CD14-positive monocyte (primary cell): ENCODE results near the gene MBD3L2B. TPM values are rescaled to one million over a fixed set of nuclear protein-coding genes. Genes with fewer than 3 reads are reported as not detected.

Source experiments
- DNase-seq, 3 donors: peaks; one replicate each; pipeline ENCODE4 v3.0.0-alpha.2; 2011 to 2022
- H2AFZ ChIP-seq: 2 replicates; pipeline ENCODE4 v1.6.0; 2012; ENCODE audit warnings: mild to moderate bottlenecking, low read depth, low read length, inconsistent platforms; ENCODE audit not compliant: insufficient read depth, poor library complexity, severe bottlenecking
- H3K27ac ChIP-seq, 2 donors: 1 replicate in 1 of 2; 2 replicates in 1 of 2; pipeline ENCODE4 v1.5.1; 2012 to 2013; ENCODE audit warnings: low read length in 2 of 2, control low read depth in 1 of 2, inconsistent platforms in 1 of 2, low read depth in 1 of 2, mild to moderate bottlenecking in 1 of 2
- H3K27me3 ChIP-seq, 2 donors: one replicate each; pipeline versions ENCODE4 v1.6.0 to v1.6.1; 2011 to 2013; ENCODE audit warnings: low read length in 2 of 2; ENCODE audit not compliant: control insufficient read depth in 2 of 2, insufficient read depth in 2 of 2
- H3K36me3 ChIP-seq, 2 donors: replicated peaks in 1 of 2; 1 replicate in 1 of 2; 2 replicates in 1 of 2; pipeline versions ENCODE4 v1.5.1 to v1.6.1; 2012 to 2013; ENCODE audit warnings: low read length in 2 of 2, control low read depth in 1 of 2, inconsistent platforms in 1 of 2, mild to moderate bottlenecking in 1 of 2; ENCODE audit not compliant: insufficient read depth in 2 of 2, control insufficient read depth in 1 of 2
- H3K4me1 ChIP-seq, 2 donors: 1 replicate in 1 of 2; 2 replicates in 1 of 2; pipeline versions ENCODE4 v1.5.1 to v1.6.1; 2012 to 2013; ENCODE audit warnings: low read length in 2 of 2, control low read depth in 1 of 2, inconsistent platforms in 1 of 2, mild to moderate bottlenecking in 1 of 2, moderate library complexity in 1 of 2; ENCODE audit not compliant: insufficient read depth in 2 of 2, control insufficient read depth in 1 of 2
- H3K4me2 ChIP-seq: replicated peaks from 2 replicates; pipeline ENCODE3; 2012; ENCODE audit warnings: low read length, moderate library complexity, mild to moderate bottlenecking; ENCODE audit not compliant: poor library complexity, severe bottlenecking; ENCODE audit errors: extremely low read depth
- H3K4me3 ChIP-seq, 3 experiments: fragments of 200-600 bp in 1 of 3; sonication (generic) in 1 of 3; replicated peaks in 1 of 3; 1 replicate in 2 of 3; 2 replicates in 1 of 3; pipeline ENCODE4 v1.5.1; 2011 to 2013; ENCODE audit warnings: low read length in 3 of 3, mild to moderate bottlenecking in 3 of 3, control low read depth in 2 of 3, low read depth in 2 of 3, inconsistent platforms in 1 of 3, moderate library complexity in 1 of 3
- H3K79me2 ChIP-seq: 2 replicates; pipeline ENCODE4 v1.6.0; 2012; ENCODE audit warnings: mild to moderate bottlenecking, control low read depth, inconsistent platforms, low read length, moderate library complexity; ENCODE audit not compliant: insufficient read depth
- H3K9ac ChIP-seq: 2 replicates; pipeline ENCODE4 v1.6.0; 2017; ENCODE audit warnings: low read length, mild to moderate bottlenecking; ENCODE audit not compliant: insufficient read depth, poor library complexity, severe bottlenecking
- H3K9me3 ChIP-seq, 2 donors: replicated peaks in 1 of 2; 1 replicate in 1 of 2; 2 replicates in 1 of 2; pipeline versions ENCODE4 v1.5.1 to v1.6.1; 2012 to 2013; ENCODE audit warnings: low read length in 2 of 2, control low read depth in 1 of 2; ENCODE audit not compliant: control insufficient read depth in 1 of 2, insufficient read depth in 1 of 2
- H4K20me1 ChIP-seq: 2 replicates; pipeline ENCODE4 v1.6.0; 2012; ENCODE audit warnings: mild to moderate bottlenecking, low read length, control low read depth, moderate library complexity; ENCODE audit not compliant: insufficient read depth
- H3K27ac Mint-ChIP-seq, 7 donors: one replicate each; pipeline ENCODE4 v1.8.0; 2020; ENCODE audit warnings: mild to moderate bottlenecking in 7 of 7, mixed read lengths in 7 of 7, moderate library complexity in 6 of 7, inconsistent platforms in 2 of 7
- H3K27me3 Mint-ChIP-seq, 3 donors: one replicate each; pipeline ENCODE4 v1.8.0; 2021 to 2022; ENCODE audit warnings: low read depth in 3 of 3, mild to moderate bottlenecking in 3 of 3, mixed read lengths in 3 of 3, moderate library complexity in 3 of 3, inconsistent platforms in 1 of 3
- H3K36me3 Mint-ChIP-seq, 2 donors: one replicate each; pipeline ENCODE4 v1.8.0; 2020; ENCODE audit warnings: mixed read lengths in 2 of 2, inconsistent platforms in 1 of 2, mild to moderate bottlenecking in 1 of 2
- H3K4me1 Mint-ChIP-seq: one replicate; pipeline ENCODE4 v1.8.0; 2020; ENCODE audit warnings: mild to moderate bottlenecking, mixed read lengths
- H3K4me3 Mint-ChIP-seq, 2 donors: one replicate each; pipeline ENCODE4 v1.8.0; 2020; ENCODE audit warnings: mild to moderate bottlenecking in 2 of 2, mixed read lengths in 2 of 2, moderate library complexity in 1 of 2
- H3K9me3 Mint-ChIP-seq, 7 donors: one replicate each; pipeline ENCODE4 v1.8.0; 2020 to 2022; ENCODE audit warnings: mixed read lengths in 7 of 7, mild to moderate bottlenecking in 6 of 7, moderate library complexity in 6 of 7, inconsistent platforms in 2 of 7
- CTCF ChIP-seq: fragments of 200-600 bp; IDR thresholded peaks from one replicate; pipeline ENCODE4 v1.8.0; 2022; ENCODE audit warnings: antibody characterized with exemption, mild to moderate bottlenecking
- WGBS: methylation state at CpG from one replicate; pipeline ENCODE4 v1.1.5; 2013; ENCODE audit warnings: missing lambda C conversion rate; ENCODE audit not compliant: insufficient coverage; 5-methylcytosine and 5-hydroxymethylcytosine counted together
- intact Hi-C, 2 donors: fragments of 100-400 bp; cut with micrococcal nuclease; formaldehyde crosslinking; loops; one replicate each; pipeline versions ENCODE4 v1.15.0 to v1.15.1; 2023
- polyA plus RNA-seq, 3 donors: library from polyadenylated mRNA; depleted of rRNA in 1 of 3; unstranded in 2 of 3; stranded (reverse) in 1 of 3; fragments of 300-500 nt in 2 of 3; fragments of >200 nt in 1 of 3; fragmentation: Illumina TruSeq in 2 of 3; gene quantifications; 1 replicate in 2 of 3; 2 replicates in 1 of 3; pipeline ENCODE4 v1.2.3, GENCODE V29; 2012 to 2021

MBD3L2B gene
- polyA plus RNA-seq, 3 donors, result not detected

GRCh38 chr19:7018828-7019227 is 2.4 kb downstream of the MBD3L2B start:
- H3K27ac Mint-ChIP-seq, result no peak overlapping the region
- Histone ChIP-seq H3K27me3 (no peaks in the 10 kb centered on the region), H3K27ac (no peak overlapping the region), H3K9me3 (no peaks in the 10 kb centered on the region), H2AFZ (no peak overlapping the region), H3K4me3 (no peak overlapping the region), H3K4me1 (no peaks in the 10 kb centered on the region), H3K9ac (no peak overlapping the region), H3K36me3 (no peaks in the 10 kb centered on the region), H4K20me1 (no peaks in the 10 kb centered on the region), H3K79me2 (no peaks in the 10 kb centered on the region), H3K4me2 (no peak overlapping the region)
- peaks cover 0 to 6% (median 3%) of the 10 kb centered on the region in 3 donors for H3K27me3 Mint-ChIP-seq
- H3K4me3 Mint-ChIP-seq, result no peak overlapping the region
- no peaks in the 10 kb centered on the region for H3K36me3 Mint-ChIP-seq
- intact Hi-C loops, result no loop called here
- peaks cover 5% of the 10 kb centered on the region for H3K4me1 Mint-ChIP-seq
- no CpG with 5 or more reads among the region's 6 CpGs for WGBS
- H3K9me3 Mint-ChIP-seq, result no peaks in the 10 kb centered on the region
- TF ChIP-seq CTCF, result no peak
- DNase-seq, result no peak

DNA sequence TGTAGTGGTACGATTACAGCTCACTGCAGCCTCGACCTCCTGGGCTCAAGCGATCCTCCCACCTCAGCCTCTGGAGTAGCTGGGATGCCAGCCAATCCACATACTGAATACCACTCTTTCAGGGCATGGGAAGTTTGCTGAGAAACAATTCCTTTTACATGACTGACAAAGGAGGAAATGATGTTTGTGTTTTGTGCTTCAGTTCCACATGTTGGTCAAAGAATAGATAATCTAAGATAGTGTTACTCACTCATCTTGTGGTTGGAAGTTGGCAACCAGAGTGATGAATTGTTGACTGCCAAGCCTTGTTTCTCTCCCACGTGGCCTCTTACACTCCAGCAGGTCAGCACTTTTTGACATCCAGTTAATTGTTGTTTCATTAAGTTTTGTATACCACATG is 7.6 kb downstream of the MBD3L2B start:
- H3K27ac Mint-ChIP-seq, result peak overlapping the region in 2 of 7 donors; percentile 78 to 93
- H4K20me1 ChIP-seq, result no peaks in the 10 kb centered on the region
- H3K27ac ChIP-seq, result no peak overlapping the region
- TF ChIP-seq CTCF, result no peak
- H3K79me2 ChIP-seq, result no peaks in the 10 kb centered on the region
- H3K36me3 ChIP-seq, result no peaks in the 10 kb centered on the region
- H3K27me3 Mint-ChIP-seq, result peaks cover 2 to 13% (median 2%) of the 10 kb centered on the region in 3 donors
- H3K4me3 Mint-ChIP-seq, result no peak overlapping the region
- peaks cover 0 to 6% (median 0%) of the 10 kb centered on the region in 7 donors for H3K9me3 Mint-ChIP-seq
- H3K9ac ChIP-seq, result no peak overlapping the region
- WGBS, result no CpG with 5 or more reads among the region's 4 CpGs
- peaks cover 4 to 11% of the 10 kb centered on the region in 2 donors for H3K4me1 ChIP-seq
- H3K4me2 ChIP-seq, result no peak overlapping the region
- peaks cover 24% of the 10 kb centered on the region for H3K4me1 Mint-ChIP-seq
- H3K27me3 ChIP-seq, result no peaks in the 10 kb centered on the region
- no peak overlapping the region for H3K4me3 ChIP-seq
- no peaks in the 10 kb centered on the region for H3K9me3 ChIP-seq
- intact Hi-C loops, result no loop called here
- peak; percentile 17 to 75 (median 27) for DNase-seq
- no peak overlapping the region for H2AFZ ChIP-seq
- H3K36me3 Mint-ChIP-seq, result no peaks in the 10 kb centered on the region
